Stimulated activated CD4-positive, alpha-beta T cell treated with anti-CD3 and anti-CD28 coated beads, Interleukin-4, amount 100 ng/mL, for 48 hours (primary cell): ENCODE results near the gene MSL3B.

Experiments
- DNase-seq, 2 donors: peaks; one replicate each; pipeline ENCODE4 v3.0.0-alpha.2; 2020; ENCODE audit warnings: low read depth in 2 of 2

MSL3B gene

GRCh38 chr2:233833345-233833744 is 34.8 kb downstream of the MSL3B start:
- no peak for DNase-seq

- no peak for DNase-seq
Measured at GRCh38 chr2:233832869-233833311, 35.3 kb downstream of the MSL3B start.

- no peak for DNase-seq
Measured at GRCh38 chr2:233832414-233832813, 35.8 kb downstream of the MSL3B start.

- DNase-seq: no peak
Measured at GRCh38 chr2:233831861-233832260, 36.3 kb downstream of the MSL3B start.

GRCh38 chr2:233831011-233831721 is 37.0 kb downstream of the MSL3B start:
- no peak for DNase-seq

- no peak for DNase-seq
Measured at GRCh38 chr2:233830111-233830802, 37.9 kb downstream of the MSL3B start.

- no peak for DNase-seq
Measured at GRCh38 chr2:233829193-233830110, 38.7 kb downstream of the MSL3B start.

- no peak for DNase-seq
Measured at GRCh38 chr2:233828546-233829192, 39.5 kb downstream of the MSL3B start.

GRCh38 chr2:233824373-233824772 is 43.8 kb downstream of the MSL3B start:
- DNase-seq: no peak

- no peak for DNase-seq
Measured at GRCh38 chr2:233823731-233824121, 44.5 kb downstream of the MSL3B start.

GRCh38 chr2:233822781-233823730 is 45.1 kb downstream of the MSL3B start:
- no peak for DNase-seq

- DNase-seq: no peak
Measured at GRCh38 chr2:233822101-233822771, 46.0 kb downstream of the MSL3B start.

- DNase-seq: no peak
Measured at GRCh38 chr2:233821709-233822100, 46.5 kb downstream of the MSL3B start.

- DNase-seq: no peak
Measured at GRCh38 chr2:233821196-233821595, 47.0 kb downstream of the MSL3B start.

GRCh38 chr2:233820774-233821105 is 47.4 kb downstream of the MSL3B start:
- DNase-seq: no peak

- DNase-seq: no peak
Measured at GRCh38 chr2:233819884-233820773, 48.1 kb downstream of the MSL3B start.

GRCh38 chr2:233818639-233819621 is 49.3 kb downstream of the MSL3B start:
- DNase-seq: no peak
